ENCODE data around the gene MANBA.
A peak's percentile ranks its signal among the peaks of the same experiment; 100 is the strongest.

MANBA gene

DNA sequence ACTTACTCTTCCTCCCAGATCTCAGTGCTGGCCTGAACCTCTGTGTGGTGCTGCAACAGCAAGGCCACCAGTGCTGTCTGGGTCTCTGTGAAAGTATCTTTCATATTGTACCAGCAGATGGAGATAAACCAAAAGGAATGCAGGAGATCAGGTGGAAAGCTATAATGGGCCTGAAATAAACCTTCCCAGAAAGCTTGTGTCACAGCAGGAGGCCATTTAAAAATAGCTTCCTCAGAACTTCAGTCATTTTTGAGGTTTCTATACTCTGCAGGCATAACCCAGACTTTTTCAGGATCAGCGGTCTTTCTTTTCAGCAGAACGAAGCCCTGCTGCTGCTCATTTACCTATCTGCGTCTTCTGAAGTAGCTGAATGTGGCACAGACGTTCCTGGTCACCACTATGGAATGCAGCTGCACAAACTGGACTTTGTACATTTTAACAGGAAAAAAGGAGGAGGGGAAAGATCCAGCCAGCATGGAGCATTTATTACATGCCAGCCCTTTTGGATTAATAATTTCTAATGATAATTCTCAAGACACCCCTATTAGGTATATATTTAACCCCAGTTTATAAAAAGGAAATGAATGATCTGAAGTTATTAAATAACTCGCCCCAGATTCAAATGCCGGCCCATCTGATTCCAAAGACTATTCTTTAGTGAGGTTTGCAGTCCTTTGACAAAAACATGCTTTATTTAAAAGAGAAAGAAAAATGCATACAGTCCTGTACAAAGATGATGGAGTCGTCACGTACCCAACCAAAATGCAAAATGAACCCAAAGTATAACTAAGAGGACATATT is 139.9 kb downstream of the MANBA start (continued):
- TF ChIP-seq PBX3 (CRISPR knock-in tag; IDR thresholded peaks at IDR 0.05): no peak
- no peak for TF ChIP-seq ZNF529 (tag by site-specific recombination; IDR thresholded peaks at IDR 0.05; ENCODE audit: insufficient replicate concordance)
- no peak for TF ChIP-seq ZNF544 (tag by site-specific recombination; IDR thresholded peaks at IDR 0.05)
- TF ChIP-seq HOXD13 (CRISPR knock-in tag; IDR thresholded peaks at IDR 0.05; ENCODE audit: borderline replicate concordance): no peak
- TF ChIP-seq, protein P1, sequence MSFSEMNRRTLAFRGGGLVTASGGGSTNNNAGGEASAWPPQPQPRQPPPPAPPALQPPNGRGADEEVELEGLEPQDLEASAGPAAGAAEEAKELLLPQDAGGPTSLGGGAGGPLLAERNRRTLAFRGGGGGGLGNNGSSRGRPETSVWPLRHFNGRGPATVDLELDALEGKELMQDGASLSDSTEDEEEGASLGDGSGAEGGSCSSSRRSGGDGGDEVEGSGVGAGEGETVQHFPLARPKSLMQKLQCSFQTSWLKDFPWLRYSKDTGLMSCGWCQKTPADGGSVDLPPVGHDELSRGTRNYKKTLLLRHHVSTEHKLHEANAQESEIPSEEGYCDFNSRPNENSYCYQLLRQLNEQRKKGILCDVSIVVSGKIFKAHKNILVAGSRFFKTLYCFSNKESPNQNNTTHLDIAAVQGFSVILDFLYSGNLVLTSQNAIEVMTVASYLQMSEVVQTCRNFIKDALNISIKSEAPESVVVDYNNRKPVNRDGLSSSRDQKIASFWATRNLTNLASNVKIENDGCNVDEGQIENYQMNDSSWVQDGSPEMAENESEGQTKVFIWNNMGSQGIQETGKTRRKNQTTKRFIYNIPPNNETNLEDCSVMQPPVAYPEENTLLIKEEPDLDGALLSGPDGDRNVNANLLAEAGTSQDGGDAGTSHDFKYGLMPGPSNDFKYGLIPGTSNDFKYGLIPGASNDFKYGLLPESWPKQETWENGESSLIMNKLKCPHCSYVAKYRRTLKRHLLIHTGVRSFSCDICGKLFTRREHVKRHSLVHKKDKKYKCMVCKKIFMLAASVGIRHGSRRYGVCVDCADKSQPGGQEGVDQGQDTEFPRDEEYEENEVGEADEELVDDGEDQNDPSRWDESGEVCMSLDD (tag by site-specific recombination; IDR thresholded peaks at IDR 0.05): no peak
- TF ChIP-seq ATF2 (tag by site-specific recombination; IDR thresholded peaks at IDR 0.05; ENCODE audit: low read depth): no peak
- no peak for TF ChIP-seq ZNF2 (tag by site-specific recombination; IDR thresholded peaks at IDR 0.05)
- no peak; the same call in 1 of the 2 replicates for TF ChIP-seq ZIC2 (tag by site-specific recombination; IDR thresholded peaks at IDR 0.05)
- no peak for TF ChIP-seq ZNF175 (tag by site-specific recombination; IDR thresholded peaks at IDR 0.05)
- TF ChIP-seq ZNF510 (tag by site-specific recombination; IDR thresholded peaks at IDR 0.05; ENCODE audit: insufficient replicate concordance): no peak
- TF ChIP-seq ZNF555 (tag by site-specific recombination; conservative IDR thresholded peaks at IDR 0.05): no peak
- no peak for TF ChIP-seq ZFP69B (tag by site-specific recombination; IDR thresholded peaks at IDR 0.05)
- TF ChIP-seq, protein P2, sequence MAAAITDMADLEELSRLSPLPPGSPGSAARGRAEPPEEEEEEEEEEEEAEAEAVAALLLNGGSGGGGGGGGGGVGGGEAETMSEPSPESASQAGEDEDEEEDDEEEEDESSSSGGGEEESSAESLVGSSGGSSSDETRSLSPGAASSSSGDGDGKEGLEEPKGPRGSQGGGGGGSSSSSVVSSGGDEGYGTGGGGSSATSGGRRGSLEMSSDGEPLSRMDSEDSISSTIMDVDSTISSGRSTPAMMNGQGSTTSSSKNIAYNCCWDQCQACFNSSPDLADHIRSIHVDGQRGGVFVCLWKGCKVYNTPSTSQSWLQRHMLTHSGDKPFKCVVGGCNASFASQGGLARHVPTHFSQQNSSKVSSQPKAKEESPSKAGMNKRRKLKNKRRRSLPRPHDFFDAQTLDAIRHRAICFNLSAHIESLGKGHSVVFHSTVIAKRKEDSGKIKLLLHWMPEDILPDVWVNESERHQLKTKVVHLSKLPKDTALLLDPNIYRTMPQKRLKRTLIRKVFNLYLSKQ (tag by site-specific recombination; IDR thresholded peaks at IDR 0.05; ENCODE audit: borderline replicate concordance): no peak
- no peak for TF ChIP-seq ZNF624 (tag by site-specific recombination; IDR thresholded peaks at IDR 0.05)
- no peak for TF ChIP-seq ZNF677 (tag by site-specific recombination; IDR thresholded peaks at IDR 0.05)
- no peak for TF ChIP-seq ZSCAN30 (tag by site-specific recombination; IDR thresholded peaks at IDR 0.05)
- peak; percentile 39 for TF ChIP-seq FEZF1 (tag by site-specific recombination; IDR thresholded peaks at IDR 0.05)
- no peak for TF ChIP-seq ZNF266 (tag by site-specific recombination; IDR thresholded peaks at IDR 0.05; ENCODE audit: low read depth)
- no peak for TF ChIP-seq GLIS2 (tag by site-specific recombination; IDR thresholded peaks at IDR 0.05)
- TF ChIP-seq, protein P3, sequence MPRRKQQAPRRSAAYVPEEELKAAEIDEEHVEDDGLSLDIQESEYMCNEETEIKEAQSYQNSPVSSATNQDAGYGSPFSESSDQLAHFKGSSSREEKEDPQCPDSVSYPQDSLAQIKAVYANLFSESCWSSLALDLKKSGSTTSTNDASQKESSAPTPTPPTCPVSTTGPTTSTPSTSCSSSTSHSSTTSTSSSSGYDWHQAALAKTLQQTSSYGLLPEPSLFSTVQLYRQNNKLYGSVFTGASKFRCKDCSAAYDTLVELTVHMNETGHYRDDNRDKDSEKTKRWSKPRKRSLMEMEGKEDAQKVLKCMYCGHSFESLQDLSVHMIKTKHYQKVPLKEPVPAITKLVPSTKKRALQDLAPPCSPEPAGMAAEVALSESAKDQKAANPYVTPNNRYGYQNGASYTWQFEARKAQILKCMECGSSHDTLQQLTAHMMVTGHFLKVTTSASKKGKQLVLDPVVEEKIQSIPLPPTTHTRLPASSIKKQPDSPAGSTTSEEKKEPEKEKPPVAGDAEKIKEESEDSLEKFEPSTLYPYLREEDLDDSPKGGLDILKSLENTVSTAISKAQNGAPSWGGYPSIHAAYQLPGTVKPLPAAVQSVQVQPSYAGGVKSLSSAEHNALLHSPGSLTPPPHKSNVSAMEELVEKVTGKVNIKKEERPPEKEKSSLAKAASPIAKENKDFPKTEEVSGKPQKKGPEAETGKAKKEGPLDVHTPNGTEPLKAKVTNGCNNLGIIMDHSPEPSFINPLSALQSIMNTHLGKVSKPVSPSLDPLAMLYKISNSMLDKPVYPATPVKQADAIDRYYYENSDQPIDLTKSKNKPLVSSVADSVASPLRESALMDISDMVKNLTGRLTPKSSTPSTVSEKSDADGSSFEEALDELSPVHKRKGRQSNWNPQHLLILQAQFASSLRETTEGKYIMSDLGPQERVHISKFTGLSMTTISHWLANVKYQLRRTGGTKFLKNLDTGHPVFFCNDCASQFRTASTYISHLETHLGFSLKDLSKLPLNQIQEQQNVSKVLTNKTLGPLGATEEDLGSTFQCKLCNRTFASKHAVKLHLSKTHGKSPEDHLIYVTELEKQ (tag by site-specific recombination; IDR thresholded peaks at IDR 0.05; ENCODE audit: borderline replicate concordance): no peak
- TF ChIP-seq ZNF350 (tag by site-specific recombination; IDR thresholded peaks at IDR 0.05): no peak
- TF ChIP-seq ZNF514 (tag by site-specific recombination; IDR thresholded peaks at IDR 0.05): no peak
- TF ChIP-seq SP7 (tag by site-specific recombination; IDR thresholded peaks at IDR 0.05): no peak
- no peak for TF ChIP-seq ZNF146 (tag by site-specific recombination; IDR thresholded peaks at IDR 0.05)
- no peak for TF ChIP-seq PRDM10 (tag by site-specific recombination; IDR thresholded peaks at IDR 0.05)
- TF ChIP-seq EGR2 (tag by site-specific recombination; IDR thresholded peaks at IDR 0.05; ENCODE audit: low read depth): no peak
